Adrenal gland (tissue), 5 donors: ENCODE data around the gene ORMDL3.

Experiments used
- CTCF ChIP-seq, 6 experiments: fragments of 450-650 bp in 4 of 6; fragments of 200-600 bp in 2 of 6; sonication (generic) in 1 of 6; IDR thresholded peaks; 1 replicate in 5 of 6; 2 replicates in 1 of 6; pipeline versions ENCODE4 v1.5.1 to v1.8.0; 2016 to 2021; ENCODE audit warnings: antibody characterized with exemption in 6 of 6, mild to moderate bottlenecking in 2 of 6, moderate library complexity in 1 of 6
- POLR2A ChIP-seq, 2 donors: fragments of 450-650 bp; IDR thresholded peaks; one replicate each; pipeline ENCODE4 v1.6.1; 2017; ENCODE audit warnings: antibody characterized with exemption in 2 of 2, mild to moderate bottlenecking in 2 of 2, moderate library complexity in 1 of 2
- donor health status: DM: no; HTN: no; CAD: no.

GRCh38 chr17:39939588-39940419 is 12.4 kb upstream of the ORMDL3 start:
- TF ChIP-seq CTCF (IDR thresholded peaks at IDR 0.05) (peak in 1 of 6 experiments; percentile 19), POLR2A (IDR thresholded peaks at IDR 0.05) (no peak)
